GM19455 (cell line): Measurements from ENCODE around the gene HOXC6.
"Not testable (repeated sequence)": the region's sequence is repeated elsewhere in the genome, so short reads cannot be mapped to it uniquely, and the experiment has no call there.

Experiments used
- ATAC-seq: cut with Tn5 transposase; IDR thresholded peaks from one replicate; pipeline ENCODE4 v1.9.1; 2021; ENCODE audit not compliant: unreplicated experiment

Gene HOXC6

DNA sequence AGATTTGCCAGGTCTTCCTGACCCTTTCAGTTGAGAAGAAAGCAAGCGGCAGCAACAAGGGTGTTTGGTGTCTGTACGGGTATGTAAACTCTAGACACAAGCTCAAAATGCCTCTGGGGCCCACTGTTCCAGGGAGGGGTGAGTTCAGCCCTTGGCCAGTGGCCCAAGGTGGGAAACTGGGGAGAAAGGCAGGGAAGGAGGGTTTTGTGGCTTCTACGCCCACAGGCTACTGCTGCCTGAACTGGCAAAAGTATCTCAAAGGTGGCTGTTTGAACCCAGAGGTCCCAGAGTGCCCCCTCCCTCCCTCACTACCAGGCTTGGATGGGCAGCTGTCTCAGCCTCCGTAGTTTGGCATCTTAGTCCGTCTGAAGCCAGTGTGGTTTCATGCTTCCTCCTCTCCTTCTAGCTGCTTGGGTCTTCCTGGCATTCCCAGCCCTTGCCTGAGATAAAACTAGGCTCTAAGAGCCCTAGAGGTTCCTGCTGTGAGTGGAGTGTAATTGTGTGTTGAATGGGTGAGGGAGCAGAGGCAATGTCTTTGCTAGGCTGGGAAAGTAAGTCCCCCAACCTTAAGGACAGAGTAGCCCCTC lies 10.1 kb downstream of the HOXC6 start:
- ATAC-seq: no peak

DNA sequence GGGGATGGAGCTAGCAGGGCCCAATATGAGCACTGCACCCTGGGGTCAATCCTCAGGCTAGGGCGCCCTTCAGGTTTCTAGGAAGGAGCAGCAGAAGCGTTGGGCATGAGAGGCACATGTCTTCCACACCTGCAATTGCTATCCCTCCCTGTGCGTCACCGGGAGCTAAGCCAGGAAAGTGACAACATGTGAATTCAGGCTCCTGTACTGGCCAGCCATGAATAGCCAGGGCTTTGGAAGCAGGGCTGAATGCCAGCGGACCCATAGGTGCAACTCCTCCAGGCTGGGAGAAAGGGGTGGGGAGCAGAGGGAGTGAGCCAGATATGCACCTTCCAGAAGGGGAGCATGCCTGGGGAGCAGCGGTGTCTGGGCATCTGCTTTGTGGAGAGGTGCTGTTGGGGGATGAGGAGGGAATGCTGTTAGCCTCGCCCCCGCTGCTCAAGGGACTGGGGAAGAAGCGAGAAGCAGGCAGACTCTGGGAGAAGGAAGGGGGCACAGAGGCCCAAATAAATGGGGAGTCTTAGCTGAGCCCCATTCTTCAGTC lies 10.7 kb downstream of the HOXC6 start:
- no peak for ATAC-seq

DNA sequence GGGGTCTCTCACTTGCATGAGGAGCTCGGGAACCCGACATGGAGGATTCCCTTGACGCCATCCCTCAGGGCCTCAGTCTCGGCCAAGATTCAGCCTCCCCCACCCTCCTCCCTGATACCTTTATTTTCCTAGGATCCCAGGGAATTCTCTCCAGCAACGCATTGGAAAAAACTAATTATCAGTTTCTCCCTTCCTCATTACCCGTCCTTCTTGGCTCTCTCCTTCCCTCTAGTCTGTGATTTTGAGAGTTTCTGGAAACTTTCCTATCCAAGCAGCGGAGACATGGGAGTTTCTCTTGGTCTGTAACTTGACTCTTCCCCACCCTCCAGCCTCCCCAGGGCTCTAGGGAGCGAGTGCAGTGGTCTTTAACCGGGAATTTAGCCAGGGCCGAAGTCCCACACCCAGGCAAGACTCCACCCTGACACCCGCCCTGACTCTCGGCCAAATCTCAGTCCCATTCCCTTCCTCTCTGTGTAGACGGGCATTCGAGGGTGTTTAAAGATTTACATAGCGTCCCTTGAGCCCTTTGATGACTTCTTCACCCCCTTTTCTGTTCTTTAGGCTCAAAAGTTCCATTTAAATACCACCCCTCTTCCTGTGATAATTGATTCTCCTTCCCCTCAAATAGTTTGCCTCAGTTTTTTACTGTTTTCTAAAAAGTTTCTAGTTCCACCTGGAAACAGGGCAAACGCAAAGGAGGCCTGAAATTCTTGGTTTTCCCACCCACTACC lies 11.3 kb downstream of the HOXC6 start:
- no peak for ATAC-seq

DNA sequence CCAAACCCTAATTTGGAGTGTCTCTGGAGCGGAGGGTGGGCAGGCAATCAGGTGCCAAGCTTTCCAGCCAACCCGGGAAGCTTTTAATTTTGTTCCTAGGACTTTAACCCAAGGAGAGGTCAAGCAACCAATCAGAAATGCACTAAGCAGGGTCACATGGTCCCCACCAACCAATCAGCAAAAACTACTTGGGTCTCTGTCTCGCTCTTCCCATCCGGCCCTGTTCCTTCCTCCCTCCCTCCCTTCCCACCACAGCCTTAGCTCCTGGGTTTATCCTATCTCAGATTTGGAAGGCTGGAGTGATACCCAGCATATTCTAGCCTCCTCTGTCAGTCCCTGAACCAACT lies 11.9 kb downstream of the HOXC6 start:
- ATAC-seq: no peak

DNA sequence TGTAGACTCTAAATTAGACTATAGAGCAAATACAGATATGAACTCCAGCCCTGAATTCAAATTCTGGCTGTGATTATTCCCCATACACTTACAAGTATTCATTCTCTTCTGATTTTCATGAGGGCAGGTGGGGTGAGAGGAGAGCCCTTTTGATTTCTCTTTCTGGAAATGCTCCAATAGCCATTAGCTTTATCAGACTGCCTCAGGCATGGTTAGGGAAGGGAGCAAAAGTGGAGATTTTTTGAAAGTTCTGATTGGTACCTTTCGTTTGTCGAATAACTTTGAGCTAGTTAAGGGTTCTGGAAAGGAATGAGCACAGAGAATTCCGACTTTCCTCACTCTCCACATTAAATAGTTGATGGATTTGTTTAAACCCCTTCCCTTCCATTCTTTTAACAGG lies 12.4 kb downstream of the HOXC6 start:
- ATAC-seq: no peak

DNA sequence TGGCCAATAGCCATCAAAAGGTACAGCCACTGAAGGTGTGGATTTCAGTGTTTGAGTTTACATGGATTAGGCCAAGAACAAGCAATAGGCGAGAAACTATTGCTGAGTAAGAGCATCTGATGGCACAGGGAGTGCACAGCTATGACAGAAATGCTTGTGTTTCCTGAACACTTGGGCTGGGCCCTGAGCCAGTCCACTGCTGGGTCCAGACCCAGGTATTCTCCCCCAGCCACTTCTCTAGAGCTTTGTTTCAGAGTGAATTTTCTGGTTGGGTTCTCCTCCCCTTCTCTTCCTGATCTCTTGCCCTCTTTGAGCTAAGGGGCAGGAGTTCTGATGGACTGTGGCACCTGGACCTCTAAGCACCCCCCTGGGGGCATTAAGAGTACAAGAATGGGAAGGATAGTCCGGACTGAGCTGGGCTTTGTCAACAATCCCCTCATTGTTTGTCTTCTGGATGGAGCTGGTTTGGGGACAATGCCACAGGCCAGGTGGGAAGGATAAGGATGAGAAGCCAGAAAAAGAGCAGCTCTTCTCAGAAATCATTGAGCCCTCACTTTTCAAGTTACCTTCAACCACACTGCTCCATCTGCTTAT lies 13.0 kb downstream of the HOXC6 start:
- no peak for ATAC-seq

DNA sequence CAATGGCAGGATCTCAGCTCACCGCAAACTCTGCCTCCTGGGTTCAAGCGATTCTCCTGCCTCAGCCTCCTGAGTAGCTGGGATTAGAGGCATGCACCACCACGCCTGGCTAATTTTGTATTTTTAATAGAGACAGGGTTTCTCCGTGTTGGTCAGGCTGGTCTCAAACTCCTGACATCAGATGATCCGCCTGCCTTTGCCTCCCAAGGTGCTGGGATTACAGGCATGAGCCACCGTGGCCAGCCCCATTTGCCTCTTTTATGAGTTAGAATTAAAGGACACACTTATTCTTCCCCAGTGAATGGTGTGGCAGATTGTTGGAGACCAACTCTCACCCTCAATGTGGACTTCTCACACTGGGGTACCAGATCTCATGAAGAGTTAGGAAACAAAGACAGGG lies 13.8 kb downstream of the HOXC6 start:
- not testable (repeated sequence) for ATAC-seq

DNA sequence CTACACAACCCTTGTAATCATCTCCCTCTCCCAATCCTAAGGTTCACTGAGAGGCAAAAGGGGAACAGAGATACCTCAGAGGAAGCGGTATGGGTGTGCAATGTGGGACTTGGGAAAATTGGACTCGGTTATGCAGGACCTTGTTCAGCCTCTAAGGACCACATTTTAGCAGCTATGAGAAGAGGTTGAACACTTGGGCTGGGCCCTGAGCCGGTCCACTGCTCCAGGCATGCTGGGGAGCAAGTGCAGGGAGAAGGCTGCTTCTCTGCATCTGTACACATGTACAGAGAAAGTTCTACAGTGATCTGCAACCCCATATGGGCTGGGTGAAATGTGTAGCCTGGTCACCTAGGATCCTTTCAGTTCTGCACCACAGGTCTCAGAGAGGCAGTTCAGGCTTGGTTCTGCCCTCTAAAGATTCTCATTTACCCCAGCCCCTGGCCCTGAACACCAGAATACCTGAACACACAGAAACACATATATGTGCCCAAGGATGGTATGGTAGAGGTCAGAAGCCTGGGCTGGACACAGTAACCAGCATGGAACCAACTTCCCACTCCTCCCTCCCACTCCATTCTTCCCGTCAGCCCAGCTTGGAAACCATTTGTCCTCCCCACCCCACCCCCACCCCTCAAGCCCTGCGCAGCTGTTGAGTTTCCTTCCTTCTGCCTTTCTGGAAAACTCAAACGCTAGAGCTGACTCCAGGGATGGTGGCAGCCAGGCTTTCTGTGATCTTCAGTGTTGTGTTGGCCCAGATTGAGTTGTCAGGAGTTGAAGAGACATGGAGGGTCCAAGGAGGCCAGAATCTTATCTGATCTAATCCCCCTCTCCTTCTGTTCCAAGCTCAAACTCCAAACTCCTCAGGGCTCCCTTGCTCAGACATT lies 15.0 kb downstream of the HOXC6 start:
- no peak for ATAC-seq

DNA sequence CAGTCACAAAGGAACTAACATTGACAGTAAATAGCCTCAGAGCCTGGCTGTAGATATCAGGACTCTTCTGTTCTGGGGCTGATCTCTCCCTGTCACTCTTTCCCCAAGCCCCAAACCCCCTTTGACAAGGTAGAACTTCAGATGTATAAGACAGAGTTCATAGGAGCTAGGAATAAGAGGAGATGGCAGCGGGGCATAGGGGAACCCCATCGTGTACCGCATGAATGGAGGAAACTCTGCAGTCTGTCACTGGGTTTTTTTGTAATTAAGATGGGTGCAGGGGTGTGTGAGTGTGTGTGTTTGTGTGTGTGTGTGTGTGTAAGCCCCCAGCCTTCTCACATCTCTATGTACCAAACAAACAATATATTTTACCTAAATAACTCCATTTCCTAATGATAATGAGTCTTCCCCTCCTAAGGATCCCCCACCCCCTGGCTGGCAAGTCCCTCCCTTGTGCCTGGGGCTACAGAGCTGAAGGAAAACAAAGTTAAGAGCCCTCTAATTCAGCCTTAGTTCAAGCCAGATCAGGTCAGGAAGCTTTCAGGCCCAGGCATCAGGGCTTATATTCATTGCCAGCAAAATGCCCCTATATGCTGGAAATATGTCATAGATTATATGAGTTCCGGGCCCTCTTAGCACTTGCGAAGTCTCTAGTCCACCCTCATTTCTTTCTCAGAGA lies 16.3 kb downstream of the HOXC6 start:
- ATAC-seq: no peak

DNA sequence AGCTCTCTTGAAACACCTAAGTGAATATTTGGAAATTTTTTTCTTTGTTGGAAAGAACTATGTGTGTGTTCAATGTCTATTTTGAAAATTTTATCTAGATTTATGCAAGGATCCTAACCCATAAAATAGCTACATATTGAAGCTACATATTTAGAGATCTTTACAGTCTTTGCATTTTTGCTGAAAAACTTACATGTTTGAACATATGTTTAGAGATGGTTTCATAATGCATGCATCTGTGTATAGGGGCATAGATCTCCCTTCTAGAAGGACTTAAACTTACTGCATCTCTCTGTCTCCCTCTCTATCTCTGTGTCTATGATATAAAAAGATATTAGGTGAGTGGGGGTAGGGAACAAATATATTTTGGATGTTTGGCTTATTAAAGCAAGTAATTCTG lies 17.2 kb downstream of the HOXC6 start:
- no peak for ATAC-seq

DNA sequence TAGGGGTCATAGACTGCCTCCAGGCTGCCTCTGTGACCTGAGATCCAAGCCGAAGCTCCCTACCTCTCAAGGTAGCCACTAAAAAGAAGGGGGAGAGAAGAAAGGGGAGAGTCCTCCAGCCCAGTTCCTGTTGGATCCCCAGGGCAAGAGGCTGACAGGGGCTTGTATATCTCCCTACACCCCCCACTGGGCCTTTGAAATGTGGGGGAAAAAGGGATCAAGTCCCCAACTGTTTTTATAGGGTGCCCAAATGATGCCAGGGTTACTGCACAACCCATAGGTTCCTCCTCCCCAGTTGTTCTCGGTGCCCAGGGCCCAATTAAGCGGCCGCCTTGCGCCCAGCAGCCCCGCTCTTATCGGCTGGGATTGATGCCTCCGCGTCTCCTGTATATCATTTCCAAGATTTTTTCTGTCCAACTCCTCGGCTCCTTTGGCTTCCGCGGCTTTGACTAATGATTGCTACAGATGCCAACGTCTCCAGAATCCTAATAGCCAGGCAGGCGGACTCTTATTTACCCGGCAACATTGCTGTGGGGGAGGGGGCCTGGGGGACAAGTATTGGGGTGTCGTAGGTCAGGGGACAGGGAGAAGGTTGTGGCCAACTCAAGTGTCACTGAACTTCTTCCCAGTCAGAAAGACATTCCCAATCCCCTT lies 17.8 kb downstream of the HOXC6 start:
- no peak for ATAC-seq

DNA sequence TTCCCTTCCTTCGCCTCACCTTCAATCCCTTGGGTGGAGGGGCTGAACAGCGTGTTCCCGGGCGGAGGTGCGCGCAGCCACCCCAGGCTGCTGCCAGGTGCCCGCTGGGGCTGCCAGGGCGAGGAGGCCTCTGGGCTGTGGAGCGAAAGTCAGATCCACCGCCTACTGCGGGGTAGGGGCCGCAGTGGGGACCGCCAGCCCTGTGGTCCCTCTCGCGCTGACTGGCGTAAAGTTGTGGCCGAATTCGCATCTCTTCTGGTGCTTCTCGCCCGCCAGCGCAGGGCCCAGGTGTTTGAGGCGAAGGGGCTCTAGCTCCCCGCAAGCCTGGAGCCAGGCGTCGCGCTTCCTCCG lies 18.5 kb downstream of the HOXC6 start:
- no peak for ATAC-seq

DNA sequence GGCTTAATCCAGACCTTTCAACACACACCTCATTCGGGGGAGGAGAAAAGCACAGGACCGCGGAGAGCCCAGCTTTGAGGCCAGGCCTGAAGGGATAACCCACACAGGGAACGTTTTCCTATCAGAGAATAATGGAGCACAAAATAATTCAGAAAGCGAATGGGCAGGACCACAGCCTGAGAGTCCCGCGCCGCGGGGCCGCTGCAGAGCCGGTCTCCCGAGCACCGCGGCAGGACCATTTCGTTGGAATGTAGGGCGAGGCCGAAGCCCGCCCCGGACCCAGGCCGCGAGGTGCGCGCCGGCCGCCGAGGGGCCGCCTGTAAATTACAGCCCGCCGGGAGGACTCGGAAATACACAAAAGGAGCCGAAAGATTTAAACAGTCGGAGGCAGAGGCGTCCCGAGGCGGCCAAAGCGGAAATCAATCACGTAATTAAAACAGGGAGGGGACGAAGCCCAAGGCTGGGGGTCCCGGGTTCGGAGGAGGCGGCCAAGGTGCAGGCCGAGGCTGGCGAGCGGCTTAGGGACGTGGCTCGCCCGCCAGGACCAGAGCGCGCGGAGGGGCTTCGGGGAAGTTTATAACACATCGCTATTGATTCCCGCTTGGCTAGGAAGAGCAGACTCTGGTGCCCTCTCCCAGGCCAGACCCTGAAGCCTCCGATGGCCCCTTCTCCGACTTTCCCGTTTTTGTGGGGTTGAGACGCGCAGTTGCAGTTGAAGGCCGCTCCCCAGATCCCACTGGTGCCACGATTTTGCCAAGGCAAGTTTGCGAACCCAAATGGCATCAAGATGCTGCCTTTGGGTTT lies 19.1 kb downstream of the HOXC6 start:
- ATAC-seq: no peak

DNA sequence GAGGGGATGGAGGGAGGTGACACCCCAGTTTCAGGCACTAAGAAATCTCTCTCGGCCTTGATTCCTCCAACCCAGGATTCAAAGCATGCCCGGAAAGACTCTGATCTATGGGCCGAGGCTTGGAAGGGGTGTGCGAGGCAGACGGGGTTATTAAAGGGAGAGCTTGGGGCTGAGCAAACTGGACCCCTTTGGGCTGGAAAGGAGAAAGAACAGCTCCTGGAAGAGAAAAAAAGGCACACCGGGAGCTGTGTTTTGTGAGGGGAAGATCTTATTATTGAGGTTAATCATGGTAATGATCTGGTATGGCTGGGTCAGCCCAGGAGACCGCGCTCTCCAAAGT lies 19.7 kb downstream of the HOXC6 start:
- no peak for ATAC-seq

DNA sequence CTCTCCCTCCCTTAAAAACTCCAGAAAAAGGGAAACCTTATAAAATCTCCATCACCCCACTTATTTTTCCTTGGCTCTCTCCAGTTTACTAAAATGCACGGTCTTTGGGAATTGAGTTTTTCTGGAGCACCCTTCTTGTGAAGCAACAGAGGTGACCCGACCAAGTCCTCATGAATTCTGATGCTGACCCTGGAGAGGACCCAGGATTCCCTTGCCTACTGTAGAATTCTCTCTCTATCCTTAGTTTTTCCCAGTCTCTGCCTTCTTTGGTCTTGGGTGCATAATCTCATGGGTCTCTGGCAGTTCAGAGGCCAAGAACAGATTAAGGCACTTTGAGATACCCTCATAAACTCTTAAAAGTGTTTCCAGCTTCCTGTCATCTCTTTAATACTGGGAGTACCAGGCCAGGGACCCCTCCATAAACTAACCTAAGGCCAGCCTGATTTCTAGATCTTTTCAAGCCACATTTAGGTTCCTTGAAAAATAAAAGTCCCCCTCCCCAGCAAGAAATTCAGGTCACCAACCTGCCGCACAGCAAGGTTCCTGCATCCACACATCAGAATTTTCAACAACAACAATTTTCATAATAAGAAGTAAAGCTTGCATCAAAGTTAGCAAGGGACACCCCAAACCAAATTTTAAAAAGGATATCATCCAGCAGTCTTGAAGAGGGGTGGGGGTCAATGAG lies 20.3 kb downstream of the HOXC6 start:
- ATAC-seq: no peak

DNA sequence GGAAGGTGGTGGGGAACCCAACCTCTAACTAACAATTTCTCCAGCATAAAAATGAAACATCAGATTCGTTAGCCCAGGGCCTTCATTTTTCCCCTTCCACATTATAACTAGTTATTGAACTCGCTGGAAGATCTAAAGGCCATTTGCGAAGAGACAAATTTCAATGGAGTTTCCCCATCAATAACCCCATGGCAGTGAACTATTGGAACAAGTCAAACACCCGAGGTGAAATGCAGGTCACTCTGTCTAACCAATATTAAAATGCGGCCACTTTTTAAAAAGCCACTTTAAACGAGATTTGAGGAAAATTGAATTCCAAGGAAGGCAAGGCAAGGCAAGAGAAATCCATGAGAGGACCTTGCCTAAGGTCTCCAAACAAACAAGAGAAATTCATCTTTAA lies 20.9 kb downstream of the HOXC6 start:
- no peak for ATAC-seq

DNA sequence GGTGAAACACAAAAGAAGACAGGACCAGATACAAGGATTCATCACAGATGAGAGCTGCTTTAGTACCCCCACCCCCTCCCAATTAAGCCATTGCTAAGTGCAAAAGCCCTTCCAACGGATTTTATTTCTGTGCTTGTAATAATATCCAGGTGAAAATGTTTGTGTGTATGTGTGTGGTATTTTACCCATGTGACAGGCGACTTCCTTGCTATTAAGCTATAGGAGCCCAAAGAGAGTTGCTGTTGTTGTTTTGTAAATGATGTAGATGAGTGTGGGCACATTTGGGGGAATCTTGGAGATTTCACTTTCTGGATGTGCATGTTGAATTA lies 22.2 kb downstream of the HOXC6 start:
- ATAC-seq: no peak

DNA sequence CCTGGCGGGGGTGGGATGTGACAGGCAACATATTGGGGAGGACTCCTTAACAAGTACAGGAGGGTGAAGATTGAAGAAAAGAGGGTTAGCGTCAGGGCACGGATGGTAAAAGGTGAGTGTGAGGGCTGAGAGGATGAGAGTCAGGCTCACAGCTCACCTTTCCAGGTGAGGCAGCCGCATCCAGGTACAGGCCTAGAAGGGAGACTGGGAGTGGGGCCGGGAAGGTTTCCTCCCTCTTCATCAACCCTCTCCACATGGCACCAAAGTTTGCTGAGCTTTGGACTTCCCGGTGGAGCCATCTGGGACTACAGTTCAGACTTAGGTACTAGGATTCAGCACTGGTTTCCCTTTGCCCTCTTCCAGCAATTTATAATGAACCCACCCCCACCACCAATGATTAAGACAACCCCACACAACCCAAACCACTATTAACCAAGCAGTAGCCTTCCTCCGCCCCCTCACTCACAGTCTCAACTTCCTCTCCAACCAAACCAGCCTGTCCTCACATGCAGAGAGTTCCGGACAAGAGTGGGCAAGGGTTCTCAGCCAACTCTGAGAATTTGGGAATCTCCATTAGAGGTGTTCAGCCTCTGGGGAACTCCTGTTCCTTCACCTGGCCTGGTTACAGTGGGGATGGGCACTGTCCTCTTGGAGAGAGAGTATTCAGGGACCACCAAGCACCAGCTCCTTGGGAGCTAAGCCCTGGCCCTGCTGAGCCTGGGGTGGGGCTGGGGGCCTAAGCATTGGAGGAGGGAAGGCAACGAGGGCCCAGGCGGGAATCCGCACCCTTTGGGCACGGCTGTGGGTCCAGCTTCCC lies 23.0 kb downstream of the HOXC6 start:
- no peak for ATAC-seq
